ENCODE measurements around the gene C1orf87.

The C1orf87 gene

DNA sequence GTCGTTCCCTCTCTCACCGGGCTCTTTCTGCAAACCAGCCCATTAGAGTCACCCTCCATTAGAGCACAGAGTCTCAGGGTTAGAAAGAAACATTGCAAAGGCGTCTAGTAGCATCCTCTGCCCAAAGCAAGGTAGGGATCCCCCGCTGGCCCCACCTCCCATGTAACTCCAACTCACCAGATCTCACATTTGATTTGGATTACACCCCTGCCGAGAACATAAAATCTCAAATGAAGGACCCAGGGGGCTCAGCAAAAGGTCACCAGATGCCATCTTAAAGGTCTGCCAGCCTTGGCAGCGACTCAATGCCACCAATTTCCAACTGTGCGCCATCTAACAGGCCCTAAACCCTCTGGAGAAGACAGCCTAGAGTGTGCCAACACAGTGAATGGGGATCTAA is 14.1 kb downstream of the C1orf87 start:
- no peak for DNase-seq (ENCODE audit: low read depth)

- no peak for DNase-seq (ENCODE audit: low read depth)
Measured at GRCh38 chr1:60055336-60055735, 18.2 kb downstream of the C1orf87 start.

DNA sequence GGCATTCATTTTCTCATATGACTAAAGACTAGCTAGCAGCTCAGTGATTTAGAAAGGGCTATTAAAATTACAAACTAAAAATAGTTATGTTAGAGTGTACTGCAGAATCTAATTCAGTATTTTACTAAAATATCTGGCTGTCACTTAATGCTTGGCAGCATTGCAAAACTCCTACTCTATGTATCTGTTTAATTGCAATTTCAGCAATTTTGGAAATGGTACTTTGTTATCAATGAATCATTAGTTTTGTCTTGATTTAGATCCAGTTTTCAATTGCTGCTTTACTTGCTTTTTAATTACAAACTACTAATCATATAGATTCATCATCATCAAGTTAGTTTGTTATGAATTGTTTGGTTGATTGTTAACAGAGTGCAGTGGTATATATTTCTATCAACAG is 19.2 kb downstream of the C1orf87 start:
- DNase-seq (ENCODE audit: low read depth) = no peak

DNA sequence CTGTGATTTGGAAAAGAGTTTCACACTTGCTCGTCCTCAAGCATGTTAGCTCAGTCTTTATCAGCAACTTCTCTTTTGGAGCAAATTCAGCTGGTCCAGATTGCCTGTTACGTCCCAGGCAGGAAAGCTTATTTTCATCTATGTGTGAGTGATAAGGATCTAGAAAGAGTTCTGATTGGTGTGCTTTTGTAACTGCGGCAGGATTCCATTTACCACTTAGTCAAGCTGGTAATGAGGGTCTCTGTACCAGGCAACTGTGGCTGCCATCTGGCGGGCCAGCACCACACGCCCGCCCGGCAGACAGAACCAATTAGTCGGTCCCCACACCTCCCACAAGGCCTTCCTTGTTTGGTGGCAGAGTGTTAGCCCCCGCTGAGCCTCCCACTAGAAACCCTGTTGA is 21.0 kb downstream of the C1orf87 start:
- no peak for DNase-seq (ENCODE audit: low read depth)

- no peak for DNase-seq (ENCODE audit: low read depth)
Measured at GRCh38 chr1:60051191-60051590, 22.4 kb downstream of the C1orf87 start.

DNA sequence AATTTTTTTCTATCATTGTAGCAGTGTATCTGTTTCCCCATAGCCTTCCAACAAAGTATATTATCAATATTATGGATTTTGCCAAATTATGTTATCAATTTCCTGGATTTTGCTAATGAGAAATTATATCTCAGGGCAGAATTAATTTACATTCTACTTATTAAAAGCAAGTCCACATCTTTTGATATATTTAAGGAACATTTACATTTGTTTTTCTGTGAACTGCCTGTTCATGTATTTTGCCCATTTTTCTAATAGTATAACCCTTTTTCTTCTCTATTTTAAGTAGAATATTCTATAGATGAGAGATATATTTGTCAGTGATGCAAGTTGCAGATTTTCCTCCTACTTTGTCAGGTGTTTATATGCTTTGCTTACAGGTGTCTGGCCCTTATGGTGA is 24.4 kb downstream of the C1orf87 start:
- DNase-seq (ENCODE audit: low read depth) = no peak

DNA sequence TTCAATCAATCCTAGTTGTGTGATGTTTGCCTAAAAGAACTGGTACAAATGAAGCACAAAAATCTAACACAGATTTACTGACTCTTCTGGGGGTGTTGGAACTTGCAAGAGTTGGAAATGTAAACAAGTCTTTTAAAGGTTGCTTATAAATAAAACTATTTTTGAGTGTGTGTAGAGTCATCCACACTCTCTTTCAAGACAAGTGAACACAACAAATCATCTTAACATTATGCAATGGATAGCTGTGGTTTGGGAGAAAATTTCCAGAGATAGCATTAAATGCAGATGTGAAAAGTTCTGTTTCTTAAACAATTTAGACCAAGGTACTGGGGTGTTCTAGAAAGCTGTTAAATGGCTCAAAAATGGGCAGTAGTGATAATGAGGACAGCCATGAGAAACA is 28.7 kb downstream of the C1orf87 start:
- no peak for DNase-seq (ENCODE audit: low read depth)

- DNase-seq (ENCODE audit: low read depth) = no peak
Measured at GRCh38 chr1:60041783-60042182, 31.8 kb downstream of the C1orf87 start.

- no peak for DNase-seq (ENCODE audit: low read depth)
Measured at GRCh38 chr1:60037669-60038068, 35.9 kb downstream of the C1orf87 start.

DNA sequence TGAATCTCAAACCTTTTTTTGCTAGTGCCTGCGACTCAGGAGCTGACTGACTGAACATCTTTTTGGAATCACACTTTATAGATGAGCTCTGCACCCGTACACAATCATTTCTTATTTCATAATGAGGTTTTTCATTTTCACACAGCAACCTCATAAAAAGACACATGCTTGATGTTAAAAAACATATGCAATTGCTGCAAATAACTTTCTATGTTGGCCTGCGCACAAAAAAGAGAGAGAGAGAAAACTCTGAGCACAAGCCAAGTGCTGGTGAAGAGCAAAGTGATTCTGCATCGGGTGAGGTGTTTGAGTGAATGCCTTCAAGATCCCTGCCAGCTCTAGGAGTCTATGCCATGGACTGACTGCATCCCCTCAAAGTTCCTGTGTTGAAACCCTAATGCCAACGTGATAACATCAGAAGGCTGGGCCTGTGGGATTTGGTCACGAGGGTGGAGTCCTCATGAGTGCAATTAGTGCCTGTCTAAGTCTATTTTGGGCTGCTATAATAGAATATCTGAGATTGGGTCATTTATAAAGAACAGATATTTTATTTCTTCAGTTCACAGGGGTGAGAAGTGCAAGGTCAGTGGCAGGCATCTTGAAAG is 36.6 kb downstream of the C1orf87 start:
- DNase-seq (ENCODE audit: low read depth) = no peak

DNA sequence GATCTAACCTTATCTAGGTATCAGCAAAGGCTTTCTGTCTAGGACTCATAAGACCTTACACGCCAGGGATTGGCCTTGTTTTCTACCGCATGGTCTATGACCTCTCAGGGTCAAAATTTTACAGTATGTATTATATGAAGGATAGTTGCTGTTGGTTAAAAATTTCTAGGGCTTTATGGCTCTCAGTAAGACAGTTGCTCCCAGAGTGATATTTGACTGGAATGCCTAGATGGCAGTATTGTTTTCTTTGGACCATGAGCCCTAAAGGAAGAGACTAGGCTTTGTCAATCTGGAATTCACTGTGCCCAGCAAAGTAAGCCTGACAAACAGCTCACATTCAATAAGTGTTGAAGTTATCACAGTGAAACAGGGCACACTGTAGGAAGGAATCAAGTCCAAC is 37.6 kb downstream of the C1orf87 start:
- no peak for DNase-seq (ENCODE audit: low read depth)

DNA sequence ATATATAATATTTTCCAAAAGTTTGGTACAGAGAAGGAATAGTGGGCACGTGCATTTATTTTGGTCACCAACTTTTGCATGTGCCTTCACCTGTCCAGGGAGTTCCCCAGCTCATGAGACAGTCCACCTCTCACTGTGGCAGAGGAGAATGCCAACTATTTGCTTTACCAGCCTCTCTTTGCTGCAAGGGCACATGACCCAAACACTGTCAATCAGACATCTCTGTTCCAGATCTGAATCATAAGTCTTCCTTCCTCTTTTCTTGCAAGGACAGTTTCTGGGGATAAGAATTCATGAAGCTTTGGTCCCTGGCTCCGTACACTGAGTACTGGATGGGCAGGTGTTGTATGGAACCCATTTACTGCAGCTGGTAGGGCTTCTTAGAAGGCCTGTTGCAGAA is 38.6 kb downstream of the C1orf87 start:
- no peak for DNase-seq (ENCODE audit: low read depth)

DNA sequence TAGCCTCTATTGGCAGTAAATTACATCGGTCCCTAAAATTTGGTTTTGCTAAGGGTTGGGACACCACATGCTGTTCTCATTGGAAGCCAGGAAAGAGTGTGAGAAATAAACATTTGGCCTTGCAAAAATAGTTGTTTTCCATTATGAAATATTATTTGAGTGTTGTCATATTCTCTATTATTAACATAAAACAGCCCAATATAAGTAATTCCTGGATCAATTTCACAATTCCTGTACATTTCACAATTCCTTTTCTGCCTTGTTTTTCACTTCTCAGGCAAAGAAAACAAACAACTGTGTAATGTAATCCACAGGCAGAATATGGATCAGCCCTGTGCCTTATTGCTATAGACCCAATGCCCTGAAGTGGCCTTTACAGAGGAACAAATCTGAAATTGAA is 40.5 kb downstream of the C1orf87 start:
- DNase-seq (ENCODE audit: low read depth) = no peak

DNA sequence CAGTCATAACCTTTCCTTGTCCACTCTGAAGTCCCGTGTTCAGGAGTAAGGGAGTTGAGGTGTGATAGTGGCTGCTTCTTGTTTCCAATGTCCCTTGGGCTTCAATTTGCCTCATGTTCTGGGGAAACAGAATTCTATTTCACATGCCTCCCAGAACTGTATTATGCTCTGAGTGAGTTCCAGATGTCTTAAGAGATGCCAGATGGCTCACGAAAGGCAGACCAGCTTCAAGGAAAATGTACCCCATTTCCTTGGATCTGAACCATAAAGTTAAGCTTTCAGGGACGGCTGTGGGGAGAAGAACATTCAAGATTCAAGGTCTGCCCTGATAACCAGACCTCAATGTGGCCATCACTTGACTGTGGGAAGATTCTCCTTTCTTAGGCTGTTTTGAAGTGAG is 42.4 kb downstream of the C1orf87 start:
- DNase-seq (ENCODE audit: low read depth) = no peak

DNA sequence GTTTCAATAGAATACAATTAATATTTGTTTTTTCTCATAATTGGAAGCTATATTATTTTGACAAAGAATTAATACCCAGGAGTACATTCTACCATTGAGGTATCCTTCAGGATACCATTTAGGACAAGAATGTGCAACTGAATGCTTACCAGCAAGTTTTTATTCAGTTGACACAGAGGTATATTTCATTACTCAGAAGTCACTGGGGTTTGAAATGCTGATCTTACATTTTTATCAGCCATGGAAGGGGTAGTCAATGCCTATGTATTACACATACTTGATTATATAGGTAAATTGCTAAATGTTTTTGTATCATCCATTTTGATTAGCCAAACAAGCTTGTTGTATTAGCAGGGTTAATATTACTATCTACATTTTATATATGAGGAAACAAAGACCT is 48.0 kb downstream of the C1orf87 start:
- no peak for DNase-seq (ENCODE audit: low read depth)

GRCh38 chr1:60017508-60018205 is 55.9 kb downstream of the C1orf87 start:
- DNase-seq (ENCODE audit: low read depth) = no peak

DNA sequence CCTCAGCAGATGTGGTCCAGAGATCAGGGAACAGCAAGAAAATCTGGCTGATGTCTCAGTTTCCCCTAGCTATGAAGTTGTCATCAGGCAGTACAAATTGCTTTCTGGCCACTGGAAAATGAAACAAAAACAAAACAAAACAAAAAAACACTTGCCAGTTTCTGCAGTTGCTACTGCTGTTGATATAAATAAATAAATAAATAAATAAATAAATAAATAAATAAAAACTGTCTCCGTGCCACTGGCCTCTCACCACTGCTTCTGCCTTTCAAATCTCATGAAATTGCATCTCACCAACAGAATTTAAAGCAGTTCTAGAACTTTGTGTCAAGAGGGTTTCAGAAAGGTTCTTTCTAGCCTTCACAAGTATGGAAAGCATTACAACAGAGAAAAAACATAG is 62.9 kb downstream of the C1orf87 start:
- no peak for DNase-seq (ENCODE audit: low read depth)

DNA sequence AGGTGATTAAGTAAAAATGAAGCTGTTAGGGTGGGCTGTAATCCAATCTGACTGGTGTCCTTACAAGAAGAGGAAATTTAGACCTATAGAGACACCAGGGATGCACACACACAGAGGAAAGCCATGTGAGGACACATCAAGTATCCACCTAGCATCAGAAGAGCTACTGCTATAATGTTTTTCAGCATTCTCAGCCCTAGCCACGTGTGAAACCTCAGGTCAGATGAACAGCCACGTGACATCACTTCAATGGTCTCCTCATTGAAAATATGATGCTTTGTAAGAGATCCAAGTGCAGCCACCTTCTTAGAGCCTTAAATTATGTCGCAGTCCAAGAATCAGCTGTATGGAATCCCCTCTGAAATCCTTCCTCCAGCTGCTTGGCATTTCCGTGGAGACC is 65.1 kb downstream of the C1orf87 start:
- DNase-seq (ENCODE audit: low read depth) = no peak

DNA sequence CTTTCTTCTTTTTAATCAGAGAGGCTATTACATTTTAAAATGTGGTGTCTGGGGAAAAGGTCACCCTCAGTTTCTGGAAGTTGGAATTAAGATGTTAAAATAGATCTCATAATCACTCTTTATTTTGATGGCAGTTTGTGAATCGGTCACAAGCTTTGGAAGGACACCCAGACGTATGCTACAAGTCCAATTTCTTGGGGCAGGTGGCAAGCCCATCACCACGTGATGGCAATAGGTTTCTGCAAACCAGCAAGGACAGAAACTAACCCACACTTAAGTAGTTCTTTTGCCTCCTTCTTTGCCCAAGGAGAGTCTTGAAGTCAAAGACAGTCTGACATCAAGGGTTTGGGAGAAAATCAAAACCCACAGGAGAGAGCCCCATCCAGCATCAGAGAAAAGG is 72.9 kb downstream of the C1orf87 start:
- no peak for DNase-seq (ENCODE audit: low read depth)

- no peak for DNase-seq (ENCODE audit: low read depth)
Measured at GRCh38 chr1:59999746-60000145, 73.8 kb downstream of the C1orf87 start.

DNA sequence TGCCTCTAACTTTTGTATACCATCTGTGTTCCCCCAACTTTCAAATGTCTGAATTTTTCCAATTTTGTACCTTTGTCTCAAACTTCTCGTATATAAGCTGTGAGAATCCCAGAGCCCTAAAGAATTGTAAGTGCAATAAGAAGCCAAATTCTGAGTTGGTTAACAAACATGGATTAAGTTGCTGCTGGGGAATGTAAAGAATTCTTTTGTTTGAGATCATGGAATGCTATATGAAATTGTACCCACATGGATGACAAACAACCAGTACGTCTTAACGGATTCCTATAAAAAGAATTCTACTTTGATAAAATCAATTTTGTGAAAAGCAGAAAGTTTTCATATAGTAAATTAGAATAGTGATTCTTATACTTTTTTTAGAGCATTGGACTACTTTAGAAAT is 74.6 kb downstream of the C1orf87 start:
- DNase-seq (ENCODE audit: low read depth) = no peak

DNA sequence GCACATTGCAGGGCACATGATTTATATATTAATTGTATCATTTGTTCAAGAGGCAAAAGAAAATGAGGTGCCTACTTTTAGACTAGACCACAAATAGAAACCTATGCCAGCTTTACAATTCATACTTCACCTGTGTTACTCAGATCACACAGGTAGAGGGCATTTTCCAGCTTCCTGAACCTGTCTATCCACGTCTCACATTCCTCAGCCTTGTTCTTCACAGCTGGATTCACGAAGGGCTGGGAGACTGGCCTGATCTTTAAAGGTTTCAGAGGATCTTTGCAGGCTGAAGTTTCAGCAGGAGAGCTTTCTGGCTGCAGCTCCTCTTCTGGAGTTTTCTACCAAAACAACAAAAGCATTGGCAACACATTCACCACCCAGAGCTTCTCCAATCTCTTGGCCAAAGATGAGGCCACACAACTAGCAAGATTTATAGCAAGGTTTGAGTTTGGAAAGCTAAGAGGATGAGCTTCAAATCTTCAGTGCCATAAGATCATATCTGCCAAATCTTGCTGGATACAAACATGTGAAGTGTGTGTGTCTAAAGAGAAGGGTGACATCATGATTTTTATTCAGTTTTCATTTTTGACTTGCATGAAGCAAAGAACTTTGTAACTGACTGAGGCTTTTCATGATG is 76.0 kb downstream of the C1orf87 start:
- DNase-seq (ENCODE audit: low read depth) = no peak

DNA sequence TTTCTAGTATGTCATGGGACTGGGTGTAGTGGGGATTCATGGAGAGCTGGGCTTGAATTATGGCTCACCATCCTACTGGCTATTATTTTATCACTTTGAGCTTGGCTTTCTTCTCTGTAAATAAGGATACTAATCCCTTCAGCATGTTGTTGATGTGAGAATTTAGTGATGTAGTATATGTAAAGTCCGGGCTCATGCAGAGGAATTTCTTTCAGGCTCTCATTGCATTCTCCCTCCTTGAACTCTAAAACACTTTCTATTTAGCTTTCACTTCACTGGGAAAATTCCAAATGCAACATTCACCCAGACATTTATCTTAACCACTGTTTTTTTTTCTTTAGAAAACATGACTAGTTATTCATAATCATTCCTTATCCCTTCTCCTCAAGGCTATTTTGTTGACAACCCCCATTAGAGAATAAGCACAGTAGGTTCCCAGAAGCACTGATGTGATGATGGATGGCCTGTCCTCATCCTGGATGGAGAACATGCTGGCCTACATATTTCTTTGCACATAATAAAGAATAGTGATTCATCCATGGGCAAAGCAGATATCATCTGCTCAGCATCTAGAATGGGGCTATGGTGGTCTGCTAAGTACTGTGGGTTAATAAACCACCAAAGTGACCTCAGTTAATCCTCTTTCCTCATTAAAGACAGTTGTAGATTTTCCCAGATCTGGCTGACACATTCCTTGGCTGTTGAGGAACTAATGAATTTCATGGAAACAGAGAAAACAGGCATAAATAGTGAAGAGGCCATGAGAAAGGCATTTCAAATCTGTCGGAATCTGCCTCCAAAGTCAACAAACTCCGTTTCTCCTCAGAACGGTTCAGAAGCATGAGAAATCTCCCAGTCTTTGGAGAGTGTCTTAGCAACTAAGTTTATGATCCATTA is 79.0 kb downstream of the C1orf87 start:
- DNase-seq (ENCODE audit: low read depth) = no peak

All from activated T-cell treated with anti-CD3 and anti-CD28 coated beads for 1 hour (primary cell).